HEK293 (cell line): ENCODE data around the gene NAV1.

Source experiments
- CTCF ChIA-PET: fragments of 350-600 bp; formaldehyde crosslinking; extraction: SDS; loops from one replicate; lab custom pipeline; 2021; ENCODE audit warnings: antibody characterized with exemption; lab: Yijun Ruan, JAX
- POLR2A ChIA-PET: fragments of 300-600 bp; formaldehyde crosslinking; extraction: SDS; loops from one replicate; lab custom pipeline; 2020; ENCODE audit warnings: antibody characterized with exemption, inconsistent platforms; lab: Yijun Ruan, JAX
- H3K27ac ChIP-seq: fragments of 200-500 bp; sonication (Bioruptor generic); 2 replicates; pipeline ENCODE4 v1.5.1; 2014; ENCODE audit warnings: low read depth, low read length, control low read depth, inconsistent platforms; ENCODE audit errors: extremely low read depth
- H3K36me3 ChIP-seq, 2 experiments: fragments of 200-500 bp in 1 of 2; sonication (Bioruptor generic) in 1 of 2; 1 replicate in 1 of 2; 2 replicates in 1 of 2; pipeline ENCODE4 v1.5.1; 2014 to 2017; ENCODE audit warnings: inconsistent platforms in 2 of 2, low read length in 2 of 2; ENCODE audit not compliant: control insufficient read depth in 2 of 2, insufficient read depth in 1 of 2
- H3K4me1 ChIP-seq: fragments of 200-500 bp; sonication (Bioruptor generic); 2 replicates; pipeline ENCODE4 v1.5.1; 2014; ENCODE audit warnings: mild to moderate bottlenecking, low read length, inconsistent platforms; ENCODE audit not compliant: control insufficient read depth, insufficient read depth
- H3K4me3 ChIP-seq: 2 replicates; pipeline ENCODE4 v1.5.1; 2011; ENCODE audit warnings: low read depth, mild to moderate bottlenecking, control low read depth, low read length, moderate library complexity
- H3K9me3 ChIP-seq: fragments of 200-500 bp; sonication (Bioruptor generic); 2 replicates; pipeline ENCODE4 v1.5.1; 2014; ENCODE audit warnings: low read depth, low read length, inconsistent platforms; ENCODE audit not compliant: control insufficient read depth, insufficient read depth
- GLI2 ChIP-seq: fragments of 450-650 bp; formaldehyde crosslinking; IDR thresholded peaks from 2 replicates; pipeline ENCODE4; 2017; ENCODE audit warnings: missing biosample characterization, missing genetic modification characterization, low read depth, borderline replicate concordance
- OSR2 ChIP-seq: fragments of 450-650 bp; formaldehyde crosslinking; IDR thresholded peaks from 2 replicates; pipeline ENCODE4 v1.5.1; 2016; ENCODE audit warnings: missing biosample characterization, missing genetic modification characterization
- RBAK ChIP-seq: fragments of 450-650 bp; formaldehyde crosslinking; IDR thresholded peaks from 2 replicates; pipeline ENCODE4 v1.5.1; 2016; ENCODE audit warnings: missing biosample characterization, missing genetic modification characterization
- ZFHX2 ChIP-seq: fragments of 450-650 bp; formaldehyde crosslinking; conservative IDR thresholded peaks from 2 replicates; pipeline ENCODE4 v1.5.1; 2016; ENCODE audit warnings: missing biosample characterization, missing genetic modification characterization
- ZNF155 ChIP-seq: fragments of 450-650 bp; formaldehyde crosslinking; IDR thresholded peaks from 2 replicates; pipeline ENCODE4 v1.5.1; 2016; ENCODE audit warnings: missing biosample characterization, missing genetic modification characterization
- ZNF175 ChIP-seq: fragments of 450-650 bp; formaldehyde crosslinking; IDR thresholded peaks from 2 replicates; pipeline ENCODE4 v1.5.1; 2016; ENCODE audit warnings: missing biosample characterization, missing genetic modification characterization
- ZNF211 ChIP-seq: fragments of 450-650 bp; formaldehyde crosslinking; IDR thresholded peaks from 2 replicates; pipeline ENCODE4 v1.5.1; 2016; ENCODE audit warnings: low read depth, missing biosample characterization, missing genetic modification characterization
- ZNF362 ChIP-seq: fragments of 450-650 bp; formaldehyde crosslinking; IDR thresholded peaks from 2 replicates; pipeline ENCODE4 v1.5.1; 2016; ENCODE audit warnings: missing biosample characterization, missing genetic modification characterization
- ZNF433 ChIP-seq: fragments of 450-650 bp; formaldehyde crosslinking; IDR thresholded peaks from 2 replicates; pipeline ENCODE4 v1.5.1; 2016; ENCODE audit warnings: missing biosample characterization, missing genetic modification characterization, low read depth
- ZNF558 ChIP-seq: fragments of 450-650 bp; formaldehyde crosslinking; IDR thresholded peaks from 2 replicates; pipeline ENCODE4 v1.5.1; 2016; ENCODE audit warnings: missing biosample characterization, missing genetic modification characterization
- ZNF561 ChIP-seq: fragments of 450-650 bp; IDR thresholded peaks from 2 replicates; pipeline ENCODE4 v1.5.1; 2018; ENCODE audit warnings: missing biosample characterization, missing genetic modification characterization, borderline replicate concordance
- ZNF658 ChIP-seq: fragments of 450-650 bp; formaldehyde crosslinking; IDR thresholded peaks from 2 replicates; pipeline ENCODE4; 2016; ENCODE audit warnings: missing biosample characterization, missing genetic modification characterization
- ZNF664 ChIP-seq: fragments of 450-650 bp; formaldehyde crosslinking; IDR thresholded peaks from 2 replicates; pipeline ENCODE4 v1.5.1; 2016; ENCODE audit warnings: missing biosample characterization, missing genetic modification characterization
- ZNF785 ChIP-seq: fragments of 450-650 bp; formaldehyde crosslinking; IDR thresholded peaks from 2 replicates; pipeline ENCODE4 v1.5.1; 2016; ENCODE audit warnings: missing biosample characterization, missing genetic modification characterization
- ZNF843 ChIP-seq: fragments of 450-650 bp; formaldehyde crosslinking; IDR thresholded peaks from 2 replicates; pipeline ENCODE4 v1.5.1; 2016; ENCODE audit warnings: missing biosample characterization, missing genetic modification characterization
- TF ChIP-seq, protein P1 (sequence below): fragments of 450-650 bp; formaldehyde crosslinking; IDR thresholded peaks from 2 replicates; pipeline ENCODE4 v1.5.1; 2016; ENCODE audit warnings: missing biosample characterization, missing genetic modification characterization
- TF ChIP-seq, protein P2 (sequence below): fragments of 450-650 bp; formaldehyde crosslinking; IDR thresholded peaks from 2 replicates; pipeline ENCODE4 v1.5.1; 2016; ENCODE audit warnings: missing biosample characterization, missing genetic modification characterization
- TF ChIP-seq, protein P3 (sequence below): fragments of 450-650 bp; formaldehyde crosslinking; IDR thresholded peaks from 2 replicates; pipeline ENCODE4 v1.5.1; 2016; ENCODE audit warnings: missing biosample characterization, missing genetic modification characterization
- TF ChIP-seq, protein P4 (sequence below): IDR thresholded peaks from 2 replicates; pipeline ENCODE4 v1.6.1; 2011; ENCODE audit warnings: mild to moderate bottlenecking, low read depth, low read length, borderline replicate concordance

The NAV1 gene

DNA sequence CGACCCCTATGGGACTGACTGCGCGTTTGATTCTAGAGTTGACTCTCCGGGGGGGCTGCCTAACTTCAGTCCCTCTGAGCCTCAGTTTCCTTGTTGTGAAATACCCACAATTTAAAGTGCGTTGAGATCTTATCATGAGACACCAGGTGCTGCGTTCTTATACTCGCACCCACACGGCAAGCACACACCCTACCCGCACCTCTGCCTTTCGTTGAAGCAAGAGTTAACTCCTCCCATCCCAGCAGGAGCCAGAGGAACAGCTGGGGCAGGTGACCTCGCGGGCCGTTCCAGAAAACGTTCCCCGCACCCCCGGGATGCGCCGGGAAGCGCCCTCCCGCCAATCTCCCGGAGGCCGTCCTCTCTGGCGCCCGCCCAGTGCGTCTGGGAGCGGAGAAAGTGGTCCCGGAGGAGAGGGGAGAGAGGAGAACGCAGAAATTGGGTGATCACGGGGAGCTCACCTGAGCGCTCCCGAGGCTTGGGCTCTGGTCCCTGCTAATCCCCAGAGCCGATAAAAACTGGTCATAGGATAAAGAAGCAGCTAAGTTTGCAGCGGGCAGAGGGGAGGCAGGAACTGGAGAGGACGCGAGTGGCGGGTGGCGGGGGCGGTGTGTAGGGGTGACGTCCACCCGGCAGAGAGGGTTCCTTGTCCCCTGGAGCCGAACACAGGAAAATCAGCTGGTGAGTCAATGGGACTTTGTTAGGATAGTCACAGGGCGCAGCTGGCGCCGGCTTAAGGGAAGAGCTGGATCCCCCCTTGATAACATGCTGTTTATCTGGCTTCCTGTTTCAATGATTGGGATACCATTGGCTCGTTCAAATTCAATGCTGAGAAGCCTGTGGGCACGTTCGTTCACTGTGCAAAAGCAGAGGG is 869 bp downstream of the NAV1 start (continued):
- TF ChIP-seq, protein P1, sequence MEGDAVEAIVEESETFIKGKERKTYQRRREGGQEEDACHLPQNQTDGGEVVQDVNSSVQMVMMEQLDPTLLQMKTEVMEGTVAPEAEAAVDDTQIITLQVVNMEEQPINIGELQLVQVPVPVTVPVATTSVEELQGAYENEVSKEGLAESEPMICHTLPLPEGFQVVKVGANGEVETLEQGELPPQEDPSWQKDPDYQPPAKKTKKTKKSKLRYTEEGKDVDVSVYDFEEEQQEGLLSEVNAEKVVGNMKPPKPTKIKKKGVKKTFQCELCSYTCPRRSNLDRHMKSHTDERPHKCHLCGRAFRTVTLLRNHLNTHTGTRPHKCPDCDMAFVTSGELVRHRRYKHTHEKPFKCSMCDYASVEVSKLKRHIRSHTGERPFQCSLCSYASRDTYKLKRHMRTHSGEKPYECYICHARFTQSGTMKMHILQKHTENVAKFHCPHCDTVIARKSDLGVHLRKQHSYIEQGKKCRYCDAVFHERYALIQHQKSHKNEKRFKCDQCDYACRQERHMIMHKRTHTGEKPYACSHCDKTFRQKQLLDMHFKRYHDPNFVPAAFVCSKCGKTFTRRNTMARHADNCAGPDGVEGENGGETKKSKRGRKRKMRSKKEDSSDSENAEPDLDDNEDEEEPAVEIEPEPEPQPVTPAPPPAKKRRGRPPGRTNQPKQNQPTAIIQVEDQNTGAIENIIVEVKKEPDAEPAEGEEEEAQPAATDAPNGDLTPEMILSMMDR (tag by site-specific recombination): no peak
- TF ChIP-seq ZFHX2 (tag by site-specific recombination) (peak; percentile 90), ZNF362 (tag by site-specific recombination) (no peak)

GRCh38 chr1:201540846-201541735 is 2.2 kb downstream of the NAV1 start:
- no peak overlapping the region for H3K27ac ChIP-seq
- H3K9me3 ChIP-seq: no peaks in the 10 kb centered on the region
- no peaks in the 10 kb centered on the region for H3K4me1 ChIP-seq
- TF ChIP-seq ZNF658 (tag by site-specific recombination) (no peak), ZNF211 (tag by site-specific recombination) (no peak), ZNF561 (no peak), ZNF785 (tag by site-specific recombination) (no peak), GLI2 (tag by site-specific recombination) (no peak), ZNF175 (tag by site-specific recombination) (no peak), ZNF433 (tag by site-specific recombination) (no peak), OSR2 (tag by site-specific recombination) (0 out of 2 replicates have a peak, but pooled peaks have one; percentile 20), ZNF155 (tag by site-specific recombination) (no peak), RBAK (tag by site-specific recombination) (no peak), ZNF558 (tag by site-specific recombination) (no peak), ZNF843 (tag by site-specific recombination) (no peak), ZNF664 (tag by site-specific recombination) (peak; percentile 60)
- TF ChIP-seq, protein P2, sequence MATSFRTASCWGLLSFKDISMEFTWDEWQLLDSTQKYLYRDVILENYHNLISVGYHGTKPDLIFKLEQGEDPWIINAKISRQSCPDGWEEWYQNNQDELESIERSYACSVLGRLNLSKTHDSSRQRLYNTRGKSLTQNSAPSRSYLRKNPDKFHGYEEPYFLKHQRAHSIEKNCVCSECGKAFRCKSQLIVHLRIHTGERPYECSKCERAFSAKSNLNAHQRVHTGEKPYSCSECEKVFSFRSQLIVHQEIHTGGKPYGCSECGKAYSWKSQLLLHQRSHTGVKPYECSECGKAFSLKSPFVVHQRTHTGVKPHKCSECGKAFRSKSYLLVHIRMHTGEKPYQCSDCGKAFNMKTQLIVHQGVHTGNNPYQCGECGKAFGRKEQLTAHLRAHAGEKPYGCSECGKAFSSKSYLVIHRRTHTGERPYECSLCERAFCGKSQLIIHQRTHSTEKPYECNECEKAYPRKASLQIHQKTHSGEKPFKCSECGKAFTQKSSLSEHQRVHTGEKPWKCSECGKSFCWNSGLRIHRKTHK (tag by site-specific recombination): no peak
- TF ChIP-seq, protein P3, sequence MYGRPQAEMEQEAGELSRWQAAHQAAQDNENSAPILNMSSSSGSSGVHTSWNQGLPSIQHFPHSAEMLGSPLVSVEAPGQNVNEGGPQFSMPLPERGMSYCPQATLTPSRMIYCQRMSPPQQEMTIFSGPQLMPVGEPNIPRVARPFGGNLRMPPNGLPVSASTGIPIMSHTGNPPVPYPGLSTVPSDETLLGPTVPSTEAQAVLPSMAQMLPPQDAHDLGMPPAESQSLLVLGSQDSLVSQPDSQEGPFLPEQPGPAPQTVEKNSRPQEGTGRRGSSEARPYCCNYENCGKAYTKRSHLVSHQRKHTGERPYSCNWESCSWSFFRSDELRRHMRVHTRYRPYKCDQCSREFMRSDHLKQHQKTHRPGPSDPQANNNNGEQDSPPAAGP (tag by site-specific recombination): no peak
- TF ChIP-seq, protein P4, sequence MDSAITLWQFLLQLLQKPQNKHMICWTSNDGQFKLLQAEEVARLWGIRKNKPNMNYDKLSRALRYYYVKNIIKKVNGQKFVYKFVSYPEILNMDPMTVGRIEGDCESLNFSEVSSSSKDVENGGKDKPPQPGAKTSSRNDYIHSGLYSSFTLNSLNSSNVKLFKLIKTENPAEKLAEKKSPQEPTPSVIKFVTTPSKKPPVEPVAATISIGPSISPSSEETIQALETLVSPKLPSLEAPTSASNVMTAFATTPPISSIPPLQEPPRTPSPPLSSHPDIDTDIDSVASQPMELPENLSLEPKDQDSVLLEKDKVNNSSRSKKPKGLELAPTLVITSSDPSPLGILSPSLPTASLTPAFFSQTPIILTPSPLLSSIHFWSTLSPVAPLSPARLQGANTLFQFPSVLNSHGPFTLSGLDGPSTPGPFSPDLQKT: no peak
- H3K4me3 ChIP-seq: no peak overlapping the region
- no peaks in the 10 kb centered on the region for H3K36me3 ChIP-seq
- ChIA-PET POLR2A (interaction anchor here (1.4 kb wide), 2 partner anchors 72 to 172 kb away, joined by 3 to 7 read pairs; partner anchors contain the start of gene PHLDA3), CTCF (interaction anchor here (0.7 to 1.8 kb wide), 4 partner anchors 29 to 769 kb away, joined by 3 to 6 read pairs (median 4); no protein-coding TSS in a partner anchor)
